ENCODE data around the gene SLC22A23.

DNA sequence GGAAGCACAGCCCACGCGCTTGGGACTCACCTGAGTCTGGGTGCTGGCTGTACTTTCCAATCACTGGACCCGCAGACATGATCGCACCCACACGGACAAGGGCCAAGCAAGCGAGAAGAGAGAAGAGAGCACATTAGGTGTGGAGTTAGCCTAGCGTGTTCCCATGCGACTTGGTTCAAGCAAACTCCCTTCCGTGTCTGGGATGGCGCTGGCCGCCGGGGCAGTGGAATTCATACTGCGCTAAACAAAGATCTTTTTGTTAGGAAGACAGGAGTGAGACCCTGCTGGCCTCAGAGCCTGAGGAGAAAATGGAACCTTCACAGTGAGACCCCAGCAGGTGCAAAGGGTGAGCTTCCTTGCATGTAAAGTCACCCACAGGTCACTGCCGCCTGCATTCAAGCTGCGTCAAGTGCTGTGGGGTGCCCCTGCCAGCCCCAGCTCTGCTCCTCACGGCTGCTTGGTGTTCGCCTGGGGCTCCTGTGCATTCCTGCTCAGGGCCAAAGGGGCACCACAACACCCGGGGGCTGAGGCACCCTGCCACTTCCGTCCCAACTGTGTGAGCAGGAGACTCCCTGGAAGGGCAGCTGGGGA lies 171.7 kb downstream of the SLC22A23 start:
- no peak for TF ChIP-seq CTCF (IDR thresholded peaks at IDR 0.05)
- no peak for TF ChIP-seq EP300 (IDR thresholded peaks at IDR 0.05)
- TF ChIP-seq POLR2A (IDR thresholded peaks at IDR 0.05), result no peak

All from gastroesophageal sphincter (tissue), 3 donors.